ENCODE measurements around the gene C5orf47. TPM values are rescaled to one million over a fixed set of nuclear protein-coding genes. Genes with fewer than 3 reads are reported as not detected.

Gene C5orf47
- not detected in 2 replicates for total RNA-seq

DNA sequence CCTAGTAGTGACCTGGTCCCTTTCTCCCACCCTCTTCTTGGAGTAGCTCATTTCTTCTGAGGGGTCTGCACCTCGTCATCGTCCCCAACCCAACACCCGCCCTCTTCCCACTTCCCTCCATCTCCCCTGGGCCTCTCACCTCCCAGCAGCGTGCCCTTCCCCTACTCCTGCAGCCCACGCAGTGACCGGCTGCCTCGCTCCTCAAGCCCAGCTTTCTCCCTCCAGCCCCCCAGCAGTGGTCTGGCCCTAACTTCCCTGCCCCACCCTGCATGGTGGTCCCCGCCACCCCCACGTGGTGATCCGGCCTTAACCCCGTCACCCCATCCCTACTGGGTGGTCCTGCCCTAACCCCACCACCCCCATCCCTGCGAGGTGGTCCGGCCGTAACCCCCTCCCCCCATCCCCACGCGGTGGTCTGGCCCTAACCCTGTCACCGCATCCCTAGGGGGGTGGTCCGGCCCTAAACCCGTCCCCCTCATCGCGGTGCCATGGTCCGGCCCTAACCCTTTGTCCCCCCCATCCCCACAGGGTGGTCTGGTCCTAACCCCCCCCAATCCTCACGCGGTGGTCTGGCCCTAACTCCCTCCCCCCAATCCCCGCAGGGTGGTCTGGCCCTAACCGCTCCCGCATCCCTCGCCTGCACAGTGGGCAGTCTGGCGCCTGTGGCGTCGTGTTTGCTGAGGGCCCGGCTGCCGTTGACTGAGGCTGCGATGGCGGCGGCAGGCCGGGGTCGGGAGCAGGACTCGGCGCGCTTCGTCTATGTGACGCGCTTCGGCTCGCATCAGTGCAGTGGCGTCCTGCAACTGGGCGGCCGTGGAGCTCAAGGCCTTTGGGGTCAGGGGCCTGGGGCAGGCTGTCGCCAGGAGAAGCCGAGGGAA is at the start of gene C5orf47:
C5orf47 (plus strand) TSS at position 617 of the 878 bp plus-strand sequence; CDS start at position 711, 94 bp downstream.

GRCh38 chr5:174045470-174046025 is 56.6 kb downstream of the C5orf47 start, which contains the start of gene NSG2:
TSS of gene NSG2 (plus strand) at chr5:174045706. CDS start at chr5:174046756, 1,050 bp downstream.

Other genes starting within 250 kb of the C5orf47 start
- gene CPEB4, start 100.8 kb upstream of the C5orf47 start, total RNA-seq: 7.4 and 10.0 TPM in 2 replicates
- gene NSG2, start 56.5 kb downstream of the C5orf47 start, total RNA-seq: not detected in 2 replicates